H1 (cell line): ENCODE data around the gene TUBB2B. TPM values are rescaled to one million over a fixed set of nuclear protein-coding genes. Genes with fewer than 3 reads are reported as not detected.

Source experiments
- NANOG ChIP-seq: IDR thresholded peaks from 2 replicates; pipeline ENCODE4 v1.6.1; 2011; ENCODE audit warnings: low read length, low read depth, mild to moderate bottlenecking, inconsistent platforms; ENCODE audit not compliant: insufficient read depth, poor library complexity, severe bottlenecking
- SAP30 ChIP-seq: fragments of 300-600 bp; sonication (generic); IDR thresholded peaks from 2 replicates; pipeline ENCODE4 v1.7.1; 2012; ENCODE audit warnings: low read length, moderate library complexity, mild to moderate bottlenecking, inconsistent platforms; ENCODE audit not compliant: insufficient read depth, insufficient replicate concordance
- polyA plus RNA-seq, 7 experiments: library from polyadenylated mRNA; depleted of rRNA in 3 of 7; stranded (reverse) in 5 of 7; unstranded in 2 of 7; fragments of >200 nt in 5 of 7; fragments of 200-250 nt in 2 of 7; gene quantifications; 1 replicate in 5 of 7; 2 replicates in 1 of 7; 4 replicates in 1 of 7; pipeline versions ENCODE4 v1.2.1 to v1.2.3, GENCODE V29; 2011 to 2013; ENCODE audit warnings: missing spikeins in 2 of 7, mixed read lengths in 2 of 7
- total RNA-seq: library from RNA; stranded (reverse); fragmentation: NEBNext Ultra II Directional; extraction: Animal tissue kit (Norgen Biotek cat#: 25700); gene quantifications from 2 replicates; pipeline ENCODE4 v1.2.1, GENCODE V29; 2021

Gene TUBB2B
- total and polyA plus RNA-seq, 2 of the 8 experiments (the other 6 are each of a cell fraction or from before 2014, with no cell fraction given), result 612 to 722 TPM

- TF ChIP-seq NANOG, result no peak
- no peak for TF ChIP-seq SAP30
These were observed 33.5 kb upstream of the TUBB2B start (continued) for GRCh38 chr6:3260772-3261517.
